NCI-H82 treated with DMSO at 0.1 percent for 48 hours (cell line): ENCODE data around the gene SYTL3.

Experiments used
- DNase-seq: peaks from one replicate; lab custom pipeline; 2025; ENCODE audit not compliant: unreplicated experiment; lab: John Stamatoyannopoulos, UW

SYTL3 gene

DNA sequence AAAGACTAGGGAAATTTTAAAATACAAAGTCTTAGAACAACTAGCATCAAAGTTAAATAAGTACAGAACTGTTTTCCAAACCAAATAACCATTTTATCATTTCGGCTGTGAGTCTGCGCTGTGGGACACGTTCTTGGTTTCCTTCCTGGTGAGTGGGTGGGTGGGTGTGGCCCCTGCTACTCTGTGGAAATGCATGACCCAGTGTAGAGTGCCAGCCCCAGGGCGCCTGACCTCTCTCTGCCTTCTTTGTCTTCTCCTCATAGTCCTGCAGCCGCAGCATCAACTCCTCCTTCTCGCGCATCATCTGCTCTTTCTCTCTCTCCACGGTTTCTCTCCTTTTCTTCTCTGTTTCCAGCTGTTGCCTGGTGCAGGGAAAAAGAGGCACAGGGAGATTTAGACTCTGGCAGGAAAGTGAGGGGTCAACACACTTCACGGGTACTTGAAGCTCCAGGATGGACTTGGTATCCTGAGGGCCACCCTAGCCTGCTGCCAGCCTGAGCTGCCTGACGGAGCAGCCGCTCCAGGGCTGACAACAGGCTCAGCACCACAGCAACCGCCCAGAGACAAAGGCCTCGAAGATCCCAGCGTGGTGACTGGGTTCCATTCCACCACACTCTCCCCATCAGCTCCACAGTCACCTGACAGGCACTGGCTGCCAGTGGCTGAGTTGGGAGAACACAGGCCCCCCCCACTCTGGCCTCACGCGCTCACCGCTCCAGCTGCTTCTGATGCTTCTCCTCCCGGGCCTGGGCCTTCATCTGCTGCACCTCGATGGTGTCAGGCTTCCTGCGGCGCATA is 120.9 kb downstream of the SYTL3 start:
- DNase-seq: no peak

- DNase-seq: no peak
Measured at GRCh38 chr6:158771399-158772152, 121.7 kb downstream of the SYTL3 start.

DNA sequence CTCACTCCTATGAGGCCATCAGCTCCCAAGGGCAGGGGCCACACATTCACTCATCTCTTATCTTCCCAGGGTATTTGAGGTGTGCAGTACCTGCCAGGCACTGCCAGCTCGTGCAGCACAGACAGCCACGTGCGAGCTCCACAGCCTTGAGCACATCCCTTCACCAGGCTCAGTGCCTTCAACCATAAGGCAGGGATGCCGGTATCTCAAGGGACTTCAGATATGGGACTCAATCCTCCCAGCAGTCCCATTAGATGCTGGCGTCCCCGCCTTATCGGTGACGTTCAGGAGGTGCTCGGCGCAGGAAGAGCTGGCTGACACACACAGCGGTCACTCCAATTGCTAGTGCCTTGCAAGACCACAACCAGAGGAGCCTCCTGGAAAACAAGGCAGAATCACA is 122.3 kb downstream of the SYTL3 start:
- no peak for DNase-seq

DNA sequence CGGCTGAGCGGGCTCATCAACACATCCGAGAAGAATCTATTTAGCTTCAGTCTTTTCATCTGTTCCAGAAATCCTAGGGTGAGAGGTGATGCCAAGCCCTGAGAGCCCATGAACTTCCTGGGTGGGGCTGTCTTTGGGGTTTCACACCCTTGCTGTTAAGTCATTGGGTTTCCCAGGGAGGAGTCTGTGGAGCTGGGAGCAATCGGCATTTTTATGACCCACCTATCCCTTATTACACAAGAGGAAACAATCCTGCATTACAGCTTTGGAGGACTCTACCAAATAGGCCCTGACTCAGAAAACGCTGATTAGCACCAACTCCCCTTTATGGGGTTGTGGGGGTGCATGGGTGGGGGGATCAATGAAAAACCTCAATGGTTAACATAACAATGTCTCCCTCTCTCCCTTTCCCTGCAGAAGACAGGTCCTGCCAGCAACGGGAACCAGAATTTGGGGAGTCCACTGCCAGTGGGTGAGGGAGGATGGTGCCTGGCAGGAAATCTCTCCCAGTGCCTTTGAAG is 123.1 kb downstream of the SYTL3 start:
- no peak for DNase-seq

- DNase-seq: no peak
Measured at GRCh38 chr6:158773581-158774449, 124.0 kb downstream of the SYTL3 start.

DNA sequence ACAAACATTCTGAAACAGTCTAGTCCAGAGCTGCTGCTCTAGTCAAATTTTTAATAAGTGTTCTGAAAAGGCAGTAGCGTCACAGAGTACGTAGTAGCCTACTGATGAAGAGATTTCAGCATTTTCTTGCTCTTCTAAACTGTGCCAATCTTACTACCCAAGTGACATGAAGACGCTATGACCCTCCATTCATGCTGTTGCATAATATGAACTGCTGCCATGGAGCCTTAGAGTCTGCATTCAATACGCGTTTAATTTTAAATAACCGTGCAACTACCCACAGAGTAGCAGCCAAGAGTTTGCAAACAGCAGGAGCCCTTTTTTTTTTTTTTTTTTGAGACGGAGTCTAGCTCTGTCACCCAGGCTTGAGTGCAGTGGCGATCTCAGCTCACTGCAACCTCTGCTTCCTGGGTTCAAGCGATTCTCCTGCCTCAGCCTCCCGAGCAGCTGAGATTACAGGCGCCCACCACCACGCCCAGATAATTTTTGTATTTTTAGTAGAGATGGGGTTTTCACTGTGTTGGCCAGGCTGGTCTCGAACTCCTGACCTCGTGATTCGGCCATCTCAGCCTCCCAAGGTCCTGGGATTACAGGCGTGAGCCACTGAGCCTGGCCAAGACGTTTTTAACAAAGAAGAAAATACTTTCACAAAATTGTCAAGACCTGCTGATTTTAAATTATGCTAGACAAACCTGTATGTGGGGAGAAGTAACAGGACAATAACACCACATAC is 125.0 kb downstream of the SYTL3 start:
- no peak for DNase-seq

DNA sequence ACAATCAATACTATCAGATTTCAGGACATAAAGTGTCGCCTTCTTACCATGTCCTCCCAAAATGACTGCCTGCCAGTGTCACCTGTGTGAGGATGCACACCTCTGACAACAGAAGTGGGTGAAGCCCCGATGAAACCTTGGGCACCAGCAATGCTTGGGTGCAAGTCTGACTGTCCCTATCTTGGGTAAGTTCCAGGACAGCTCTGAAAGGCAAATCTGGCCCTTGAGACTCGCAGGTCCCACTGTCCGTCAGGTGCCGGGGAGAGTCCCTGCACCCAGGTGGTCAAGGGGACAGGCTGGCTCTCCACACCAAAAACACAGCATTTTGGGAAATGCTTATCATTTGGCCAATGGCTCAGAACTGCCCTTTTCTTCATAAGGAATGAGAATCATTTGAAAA is 126.0 kb downstream of the SYTL3 start:
- no peak for DNase-seq

- no peak for DNase-seq
Measured at GRCh38 chr6:158776737-158777136, 126.9 kb downstream of the SYTL3 start.

GRCh38 chr6:158777510-158777909 is 127.7 kb downstream of the SYTL3 start:
- no peak for DNase-seq

DNA sequence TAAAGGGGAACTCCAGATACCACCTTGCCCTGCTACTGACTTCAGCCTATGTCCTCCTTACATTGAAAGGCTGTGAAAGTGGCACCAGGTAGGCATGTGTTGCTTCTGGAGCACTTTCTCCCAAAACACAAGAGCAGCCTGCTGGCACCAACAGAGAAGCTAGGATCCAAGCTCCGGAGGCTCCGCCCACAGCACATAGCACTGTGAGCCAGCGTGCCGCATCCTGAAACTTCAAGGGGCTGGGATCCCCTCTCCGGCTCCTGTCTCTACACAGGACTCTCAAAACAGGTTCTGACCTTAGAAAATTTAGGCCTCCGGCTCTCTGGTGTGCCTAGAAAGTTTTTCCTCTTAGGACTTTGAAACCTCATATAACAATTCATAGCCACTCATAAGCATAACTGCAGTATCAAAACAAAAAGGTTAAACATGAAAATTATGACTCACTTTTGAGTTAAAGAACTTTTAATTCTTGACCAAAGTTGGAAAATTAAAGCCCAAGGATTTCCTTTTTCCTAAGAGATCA is 128.2 kb downstream of the SYTL3 start:
- DNase-seq: no peak

DNA sequence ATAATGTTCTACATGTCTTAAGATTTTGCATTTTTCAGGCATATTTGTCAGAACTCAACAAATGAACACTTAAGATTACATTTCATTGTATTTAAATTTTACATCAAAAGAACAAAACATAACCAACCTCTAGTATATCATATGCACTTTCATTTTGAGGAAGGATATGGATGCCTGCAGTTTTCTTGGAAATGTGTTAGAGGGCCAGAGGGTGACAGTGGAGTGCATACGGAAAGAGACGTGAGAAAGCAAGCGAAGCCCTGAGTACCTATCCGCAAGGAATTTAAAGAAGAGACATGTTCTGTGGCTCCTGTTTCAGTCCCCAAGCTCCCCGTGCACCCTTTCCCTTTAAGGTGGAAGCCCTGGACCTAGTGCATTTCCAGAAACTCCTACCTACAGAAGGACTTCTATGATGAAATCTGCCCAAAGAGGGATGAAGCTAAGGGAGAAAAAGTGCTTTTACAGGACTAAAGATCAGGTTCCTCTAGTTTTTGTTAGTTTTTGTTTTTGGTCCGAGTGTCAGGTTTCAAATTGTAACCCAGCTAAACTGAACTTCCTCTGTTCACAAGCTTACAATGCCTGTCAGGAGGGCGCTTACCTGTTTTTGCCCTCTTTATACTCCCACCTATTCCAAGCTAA is 130.5 kb downstream of the SYTL3 start:
- DNase-seq: no peak

GRCh38 chr6:158780988-158781691 is 131.3 kb downstream of the SYTL3 start:
- DNase-seq: no peak

DNA sequence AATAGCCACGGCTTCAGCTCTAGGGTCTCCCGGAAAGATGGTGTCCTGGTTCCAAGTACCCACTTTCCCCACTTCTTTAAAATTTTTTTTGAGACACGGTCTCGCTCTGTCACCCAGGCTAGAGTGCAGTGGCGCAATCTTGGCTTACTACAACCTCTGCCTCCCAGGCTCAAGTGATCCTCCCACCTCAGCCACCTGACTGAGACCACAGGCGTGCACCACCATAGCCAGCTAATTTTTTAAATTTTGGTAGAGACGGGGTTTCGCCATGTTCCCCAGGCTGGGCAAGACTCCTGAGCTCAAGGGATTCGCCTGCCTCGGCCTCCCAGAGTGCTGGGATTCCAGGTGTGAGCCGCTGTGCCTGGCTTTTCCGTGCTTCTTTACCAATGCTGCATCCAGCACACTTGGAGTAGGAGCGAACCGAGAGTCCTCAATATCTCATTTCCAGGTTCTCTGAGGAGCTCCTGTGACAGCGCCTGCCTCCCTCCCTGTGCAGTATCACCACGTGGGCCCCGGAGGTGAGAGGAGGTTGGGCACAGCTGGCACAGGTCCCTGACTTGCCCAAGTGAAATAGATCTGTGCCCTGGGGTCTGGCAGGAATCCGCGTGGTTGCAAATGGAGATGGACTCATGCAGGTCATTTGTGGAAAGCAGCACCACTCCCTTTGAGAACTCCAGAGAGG is 132.0 kb downstream of the SYTL3 start:
- no peak for DNase-seq

DNA sequence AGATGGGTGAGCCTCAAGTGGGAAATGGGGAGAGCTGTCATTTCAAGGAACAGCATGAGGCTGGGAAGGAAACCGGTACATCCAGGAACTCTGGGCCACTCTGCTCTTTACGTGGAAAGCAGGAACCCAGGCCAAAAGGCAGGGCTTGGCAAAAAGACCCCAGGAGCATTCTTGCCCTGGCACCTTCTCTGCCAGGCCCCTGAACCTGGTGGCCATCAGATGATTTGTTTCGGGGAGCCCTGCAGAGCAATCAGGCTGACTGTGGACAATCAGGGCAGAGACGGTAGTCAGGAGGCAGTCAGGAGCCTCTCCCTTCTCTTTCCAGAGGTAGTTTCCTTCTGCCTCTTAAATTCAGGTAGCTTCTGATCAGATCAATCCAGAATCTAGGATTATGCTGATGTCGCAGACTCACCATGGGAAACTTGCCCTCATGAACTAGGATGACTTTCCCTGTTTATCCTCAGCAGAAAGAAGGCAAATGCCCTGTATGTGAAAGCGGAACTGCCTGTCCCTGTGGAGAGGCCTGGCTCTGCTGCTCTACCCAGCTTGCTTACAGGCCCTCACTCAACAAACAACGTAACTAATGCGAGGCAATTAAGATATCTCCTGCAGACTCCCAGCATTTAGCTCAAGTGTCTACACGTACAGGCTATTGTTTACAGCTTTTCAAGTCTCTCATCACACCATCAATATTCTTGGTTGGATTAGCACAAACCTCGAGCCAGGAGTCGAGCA is 132.7 kb downstream of the SYTL3 start:
- no peak for DNase-seq

DNA sequence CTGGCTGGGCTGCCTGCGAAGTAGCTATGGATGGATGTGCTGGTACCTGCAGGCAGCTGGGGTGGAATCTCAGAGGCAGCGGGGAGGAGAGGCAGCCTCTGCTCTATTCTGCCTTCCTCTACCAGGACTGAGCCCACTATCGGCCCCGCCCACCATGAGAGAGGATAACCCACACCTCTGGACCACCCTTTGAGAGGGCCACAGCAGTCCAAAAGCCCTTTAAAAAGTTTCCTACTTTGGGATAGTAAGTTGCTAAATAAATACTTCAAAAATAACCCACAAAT is 133.3 kb downstream of the SYTL3 start:
- DNase-seq: no peak

GRCh38 chr6:158783851-158784250 is 134.0 kb downstream of the SYTL3 start:
- no peak for DNase-seq

DNA sequence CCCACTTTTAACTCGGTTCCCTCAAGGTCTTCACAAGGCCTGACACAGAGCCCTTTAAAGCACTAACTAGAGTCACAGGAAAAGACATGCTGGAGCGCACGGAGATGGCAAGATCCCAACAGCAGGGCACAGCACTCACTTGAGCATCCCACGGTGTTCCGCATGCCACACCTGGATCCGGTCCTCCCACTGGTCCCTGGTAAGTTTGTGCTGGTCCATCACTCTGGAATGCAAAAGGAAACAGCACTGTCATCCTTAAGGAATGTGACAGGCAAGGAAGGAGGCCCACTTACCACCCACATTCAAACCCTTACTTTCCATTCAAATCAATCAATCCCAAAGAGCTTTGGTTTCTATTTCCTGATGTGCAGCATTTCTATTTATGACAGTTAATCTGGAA is 134.7 kb downstream of the SYTL3 start:
- DNase-seq: no peak

GRCh38 chr6:158785036-158785435 is 135.2 kb downstream of the SYTL3 start:
- no peak for DNase-seq
